ENCODE results near the gene DSTN.
A peak's percentile ranks its signal among the peaks of the same experiment; 100 is the strongest.

DNA sequence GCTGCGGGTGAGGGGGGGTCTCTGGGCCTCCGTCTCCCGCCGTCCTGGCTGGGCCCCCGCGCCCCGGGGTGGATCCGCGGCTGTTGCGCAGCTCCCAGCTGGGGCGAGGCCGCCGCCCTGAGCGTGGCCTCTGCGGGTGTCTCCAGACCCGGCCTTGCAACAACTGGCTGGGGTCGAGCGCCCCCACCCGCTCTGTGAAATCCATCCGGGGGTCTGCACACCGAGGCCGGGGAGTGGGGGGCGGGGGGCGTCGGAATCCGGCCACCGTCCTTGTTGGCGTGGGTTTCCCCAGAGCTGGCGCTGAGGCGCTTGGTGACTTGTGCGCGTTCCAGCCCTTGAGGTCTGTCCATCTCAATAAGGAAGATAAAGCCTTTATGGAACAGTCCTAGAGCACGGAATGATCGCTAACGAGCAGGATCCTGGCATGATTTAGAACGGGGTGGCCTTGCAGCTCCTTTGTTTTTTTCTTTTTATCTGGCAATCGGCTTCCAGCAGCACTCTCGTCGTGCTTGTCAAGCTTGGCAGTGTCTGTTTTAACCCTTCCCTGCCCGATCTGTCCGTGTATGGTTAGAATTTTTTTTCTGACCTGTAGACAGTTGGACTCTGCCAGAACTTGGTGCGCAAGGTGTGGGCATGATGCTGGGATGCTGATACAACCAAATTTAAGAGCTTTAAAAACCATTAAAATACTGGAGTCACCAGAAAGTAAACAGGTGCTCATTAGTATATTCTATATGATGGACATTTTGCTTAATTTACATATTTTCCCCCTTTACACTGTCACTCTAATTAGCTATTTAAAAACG is 675 bp downstream of the DSTN start:
- TF ChIP-seq, protein P1, sequence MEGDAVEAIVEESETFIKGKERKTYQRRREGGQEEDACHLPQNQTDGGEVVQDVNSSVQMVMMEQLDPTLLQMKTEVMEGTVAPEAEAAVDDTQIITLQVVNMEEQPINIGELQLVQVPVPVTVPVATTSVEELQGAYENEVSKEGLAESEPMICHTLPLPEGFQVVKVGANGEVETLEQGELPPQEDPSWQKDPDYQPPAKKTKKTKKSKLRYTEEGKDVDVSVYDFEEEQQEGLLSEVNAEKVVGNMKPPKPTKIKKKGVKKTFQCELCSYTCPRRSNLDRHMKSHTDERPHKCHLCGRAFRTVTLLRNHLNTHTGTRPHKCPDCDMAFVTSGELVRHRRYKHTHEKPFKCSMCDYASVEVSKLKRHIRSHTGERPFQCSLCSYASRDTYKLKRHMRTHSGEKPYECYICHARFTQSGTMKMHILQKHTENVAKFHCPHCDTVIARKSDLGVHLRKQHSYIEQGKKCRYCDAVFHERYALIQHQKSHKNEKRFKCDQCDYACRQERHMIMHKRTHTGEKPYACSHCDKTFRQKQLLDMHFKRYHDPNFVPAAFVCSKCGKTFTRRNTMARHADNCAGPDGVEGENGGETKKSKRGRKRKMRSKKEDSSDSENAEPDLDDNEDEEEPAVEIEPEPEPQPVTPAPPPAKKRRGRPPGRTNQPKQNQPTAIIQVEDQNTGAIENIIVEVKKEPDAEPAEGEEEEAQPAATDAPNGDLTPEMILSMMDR (IDR thresholded peaks at IDR 0.05; ENCODE audit: low read length) = peak; percentile 23; the same call in 1 of the 2 replicates
- no peak for TF ChIP-seq EZH2 (IDR thresholded peaks at IDR 0.05; ENCODE audit: borderline replicate concordance, low read length)
